CD4-positive, alpha-beta T cell treated with Interleukin-15 for 4 hours (primary cell): ENCODE data around the gene MAP4.

ENCODE experiments used
- DNase-seq: peaks from one replicate; pipeline ENCODE4 v3.0.0-alpha.2; 2020; ENCODE audit warnings: low spot score

The MAP4 gene

DNA sequence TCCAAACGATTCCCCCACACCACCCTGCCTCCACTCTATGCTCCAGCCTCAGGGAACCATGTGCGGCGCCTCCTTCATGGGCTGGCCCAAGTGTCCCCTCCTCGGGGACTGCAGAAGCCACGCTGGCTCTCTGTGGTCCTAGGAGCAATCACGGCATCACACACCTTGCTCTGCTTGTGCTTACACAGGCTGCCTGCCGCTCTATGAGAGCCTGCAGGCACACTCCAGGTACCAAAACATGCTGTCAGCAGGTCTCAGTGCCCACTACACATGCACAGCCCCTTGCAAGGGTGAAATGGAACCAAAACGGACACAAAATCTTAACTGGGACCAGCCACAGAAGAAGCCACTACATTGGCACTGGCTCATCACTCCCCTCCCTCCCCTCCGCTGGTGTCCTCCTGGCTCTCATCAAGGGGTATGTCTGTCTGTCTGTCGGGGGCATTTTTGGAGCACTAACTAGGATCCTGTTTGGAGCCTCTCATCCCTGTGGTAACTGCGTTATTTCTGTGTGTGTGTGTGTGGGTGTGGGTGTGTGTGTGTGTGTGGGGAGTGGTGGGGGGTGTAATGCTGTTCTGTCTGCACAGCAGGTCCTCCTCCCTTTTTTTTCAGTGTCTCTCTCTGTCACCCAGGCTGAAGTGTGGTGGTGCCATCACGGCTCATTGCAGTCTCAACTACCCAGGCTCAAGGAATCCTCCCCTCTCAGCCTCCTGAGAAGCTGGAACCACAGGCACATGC, 152.7 kb downstream of the MAP4 start:
- DNase-seq = no peak

DNA sequence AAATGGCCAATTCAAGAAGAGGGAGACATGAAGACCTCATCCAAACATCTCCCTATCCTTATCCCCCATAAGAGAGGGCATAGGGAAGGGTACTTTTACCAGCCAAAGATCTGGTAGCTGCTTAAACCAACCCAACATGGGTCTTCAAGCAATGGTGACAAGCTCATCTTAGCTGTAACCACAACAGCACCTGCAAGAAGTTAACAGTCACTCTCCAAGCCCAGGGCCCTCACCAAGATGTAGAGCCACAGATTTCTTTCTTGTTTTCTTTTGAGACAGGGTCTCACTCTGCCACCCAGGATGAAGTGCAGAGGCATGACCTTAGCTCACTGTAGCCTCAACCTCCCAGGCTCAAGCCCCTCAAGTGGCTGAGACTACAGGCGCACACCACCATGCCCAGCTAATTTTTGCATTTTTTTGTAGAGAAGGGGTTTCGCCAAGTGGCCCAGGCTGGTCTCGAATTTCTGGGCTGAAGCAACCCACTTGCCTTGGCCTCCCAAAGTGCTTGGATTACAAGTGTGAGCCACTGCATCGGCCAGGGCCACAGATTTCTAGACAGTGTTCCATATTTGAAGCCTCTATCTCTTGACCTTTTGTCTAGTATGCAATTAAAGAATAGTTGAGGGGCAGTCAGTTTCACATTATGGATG, 156.1 kb downstream of the MAP4 start:
- no peak for DNase-seq

DNA sequence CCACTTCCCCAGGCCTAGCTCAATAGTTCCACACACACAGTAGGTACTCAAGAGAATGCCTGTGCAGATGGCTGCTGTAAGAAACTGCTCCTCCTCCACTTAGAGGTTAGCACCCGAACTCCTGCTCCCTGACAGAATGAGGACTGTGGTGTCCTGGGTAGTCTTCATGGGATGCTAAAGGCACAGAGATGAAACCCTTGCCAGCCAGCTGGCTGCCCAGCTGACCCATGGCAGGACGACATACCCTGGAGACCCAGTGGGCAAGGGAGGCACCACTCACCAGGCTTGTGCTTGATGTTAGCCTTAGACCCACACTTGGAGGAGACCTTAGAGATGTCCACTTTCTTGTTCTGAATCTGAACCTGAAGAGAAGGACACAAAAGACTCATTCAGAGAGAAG, 159.1 kb downstream of the MAP4 start:
- no peak for DNase-seq

DNA sequence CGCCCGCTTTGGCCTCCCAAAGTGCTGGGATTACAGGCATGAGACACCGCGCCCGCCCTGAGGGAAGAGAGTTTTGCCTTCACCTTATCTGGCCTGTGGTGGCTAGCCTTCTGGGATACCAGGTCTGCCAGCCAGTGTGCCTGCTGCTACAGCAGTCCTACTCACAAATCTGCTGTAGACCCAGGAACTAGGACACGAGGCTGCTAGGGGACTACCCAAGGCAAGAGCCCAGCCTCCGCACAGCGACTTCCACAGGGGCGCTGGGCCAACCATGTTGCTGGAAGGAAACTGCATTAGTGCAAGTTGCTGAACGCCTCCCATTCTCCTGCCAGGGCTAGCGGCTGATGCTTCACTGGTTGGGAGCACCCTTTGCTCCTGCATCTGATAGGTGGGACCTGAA, 159.5 kb downstream of the MAP4 start:
- DNase-seq = no peak

DNA sequence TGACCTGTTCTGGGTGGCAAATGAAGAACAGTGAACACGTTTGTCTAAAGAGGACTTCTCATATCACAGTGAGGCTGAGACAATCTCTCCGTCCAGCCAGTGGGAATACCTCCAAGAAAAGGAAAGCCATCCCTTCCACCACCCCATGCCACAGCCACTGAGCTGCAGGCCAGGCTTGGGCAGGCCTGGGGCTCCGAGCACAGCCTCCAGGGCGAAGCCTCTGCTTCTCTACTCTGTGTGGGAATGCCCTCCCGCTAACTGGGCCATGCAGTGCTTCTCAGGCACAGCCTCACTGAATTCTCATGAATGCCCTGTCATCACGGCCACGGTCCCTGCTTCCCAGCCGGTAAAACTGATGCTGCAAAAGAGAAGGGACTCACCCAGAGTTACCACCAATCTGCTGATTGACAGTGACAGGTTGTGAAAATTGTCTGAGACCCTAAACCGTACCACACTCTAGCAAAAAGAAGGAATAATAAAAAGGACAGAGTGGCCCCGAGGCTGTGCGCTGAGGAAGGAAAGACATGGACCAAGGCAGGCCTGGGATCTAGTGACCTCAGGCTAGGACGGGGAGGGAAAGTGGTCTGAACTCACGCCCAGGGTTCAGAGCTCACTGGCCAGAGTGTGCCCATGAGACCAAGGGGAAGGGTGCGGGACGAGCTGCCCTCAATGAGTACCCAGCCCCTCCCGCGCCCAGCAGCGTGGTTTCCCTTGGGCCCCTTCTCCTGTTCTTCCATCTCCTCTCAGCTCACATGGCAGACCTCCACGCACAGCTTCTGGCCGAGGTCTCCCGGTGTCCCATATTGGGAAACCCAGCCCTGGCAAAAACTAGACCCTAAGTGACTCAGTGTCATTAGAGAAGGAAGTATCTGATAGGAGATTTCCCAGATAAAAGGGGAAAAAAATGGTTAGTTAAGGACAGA, 160.5 kb downstream of the MAP4 start:
- no peak for DNase-seq

DNA sequence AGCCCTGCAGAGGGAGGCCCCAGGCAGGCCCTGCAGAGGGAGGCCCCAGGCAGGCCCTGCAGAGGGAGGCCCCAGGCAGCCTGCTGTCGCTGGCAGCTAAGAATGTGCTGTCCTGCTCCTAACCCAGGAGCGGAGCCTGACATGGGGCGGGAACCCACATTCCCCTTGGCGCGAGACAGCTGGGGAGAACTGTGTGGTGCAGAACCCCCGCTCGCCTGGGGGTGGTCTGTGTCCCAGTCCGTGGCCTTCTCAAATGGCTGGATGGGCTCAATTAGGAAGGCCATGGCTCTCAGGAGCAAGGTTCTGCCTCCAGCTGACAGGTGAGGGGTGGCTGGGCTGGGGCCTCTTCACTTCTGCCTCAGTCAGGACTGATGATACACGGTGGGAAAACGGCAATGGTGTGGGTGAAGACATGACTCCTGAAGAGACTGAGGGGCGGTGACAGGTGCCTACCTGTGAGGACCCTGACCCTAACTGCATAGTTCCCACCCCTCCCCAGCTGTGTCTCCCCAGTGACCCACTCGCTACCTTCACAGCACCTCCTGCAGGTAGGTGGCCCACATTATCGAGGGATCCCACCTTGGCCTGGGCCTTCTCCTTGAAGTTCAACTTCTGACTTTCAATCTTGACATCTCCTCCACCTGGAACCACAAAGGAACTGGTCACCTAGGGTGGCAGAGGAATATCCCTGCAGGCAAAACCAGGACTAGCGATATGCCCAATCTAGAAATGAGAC, 161.3 kb downstream of the MAP4 start:
- DNase-seq = no peak

DNA sequence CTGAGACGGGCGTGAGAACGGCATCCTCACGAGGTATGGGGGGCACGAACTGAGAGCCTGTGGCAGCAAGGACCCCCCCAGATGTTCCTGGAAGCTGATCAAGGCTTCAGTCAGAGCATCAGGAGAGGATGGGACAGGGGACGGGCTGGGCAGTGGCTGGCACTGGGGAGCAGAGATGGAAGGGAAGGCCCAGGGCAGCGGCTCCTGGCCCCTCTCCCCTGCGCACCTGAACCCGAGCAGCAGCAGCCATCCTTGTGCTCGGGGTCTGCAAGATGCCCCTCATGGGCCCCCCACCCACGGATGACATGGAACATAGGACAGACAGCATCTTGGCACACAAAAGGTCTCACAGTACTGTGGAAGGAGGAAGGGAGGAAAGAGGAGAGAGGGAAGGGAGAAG, 161.9 kb downstream of the MAP4 start:
- no peak for DNase-seq

DNA sequence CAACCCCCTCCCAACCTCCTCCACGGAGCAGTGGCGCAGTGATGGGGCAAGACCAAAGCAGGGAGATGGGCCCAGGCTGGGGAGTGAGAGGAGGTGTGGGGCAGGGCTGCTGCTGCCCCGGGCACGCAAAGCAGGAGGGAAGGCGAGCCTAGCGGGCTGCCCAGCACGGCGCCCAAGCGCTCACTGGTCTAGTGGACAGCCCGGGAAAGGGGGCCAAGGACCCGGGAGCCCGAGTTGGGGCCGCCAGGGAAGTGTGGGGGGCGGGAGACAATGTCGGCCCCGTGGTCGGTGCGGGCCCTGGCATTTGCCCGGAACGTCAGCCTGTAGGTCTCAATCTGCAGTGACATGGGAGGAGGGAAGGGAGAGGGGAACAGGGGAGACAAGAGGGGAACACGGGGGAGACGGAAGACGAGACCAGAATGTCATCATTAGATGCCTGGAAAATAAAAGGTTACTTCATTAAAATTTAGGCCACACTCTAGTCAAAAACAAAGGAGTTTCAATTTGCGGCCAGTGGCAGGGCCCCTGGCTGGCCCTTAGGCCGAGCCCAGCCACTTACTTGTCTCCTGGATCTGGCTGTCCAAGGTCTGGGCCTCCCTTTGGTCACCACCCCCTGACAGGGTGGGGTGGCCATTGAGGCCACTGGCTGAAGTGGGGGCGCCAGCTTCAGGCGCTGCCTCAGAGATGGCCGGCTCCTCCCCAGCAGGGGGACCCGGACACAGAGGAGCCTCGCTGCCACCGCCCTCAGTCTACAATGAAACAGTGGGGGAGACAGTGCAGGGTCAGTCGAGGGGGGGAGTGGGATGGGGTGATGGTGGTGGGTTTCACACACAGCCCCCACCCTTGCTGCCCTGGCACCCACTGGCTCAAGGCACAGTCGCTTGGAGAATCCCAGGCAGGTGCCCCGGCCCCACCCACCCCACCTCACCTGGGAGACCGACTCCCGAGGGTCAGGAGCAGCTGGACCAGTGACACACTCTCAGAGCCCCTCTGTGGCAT, 163.3 kb downstream of the MAP4 start:
- DNase-seq = no peak

DNA sequence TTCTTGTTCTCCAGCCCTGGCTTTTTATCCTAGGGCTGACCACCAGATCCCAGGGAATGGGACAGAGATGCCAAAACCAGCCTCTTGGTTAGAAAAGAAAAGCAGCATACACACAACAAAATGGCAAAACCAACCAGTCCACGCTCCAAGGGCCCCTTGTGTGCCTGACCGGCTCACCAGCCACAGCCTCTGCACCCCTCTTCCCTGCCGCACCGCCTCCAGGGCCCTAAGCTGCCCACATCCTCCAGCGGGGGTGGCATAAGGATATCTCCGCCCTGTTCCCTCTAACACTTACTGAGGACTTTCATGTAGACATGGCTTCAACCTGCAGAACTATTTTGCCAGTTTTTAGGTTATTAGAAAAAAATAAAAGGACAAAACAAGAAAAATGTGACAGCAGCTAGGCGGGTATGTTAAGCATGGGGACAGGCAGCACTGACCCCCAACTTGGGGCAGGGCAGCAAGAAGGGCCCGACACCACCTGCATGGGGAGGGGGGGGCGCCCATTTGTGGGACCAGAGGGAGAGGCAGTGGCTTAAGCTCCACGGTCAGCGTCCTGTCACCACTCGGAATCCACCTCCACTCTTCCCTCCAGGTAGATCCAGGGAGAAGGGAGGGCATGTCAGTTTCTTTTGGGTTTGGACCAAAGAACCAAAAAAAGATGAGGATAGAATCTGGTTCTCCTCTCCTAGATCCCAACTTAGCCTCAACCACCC, 164.2 kb downstream of the MAP4 start:
- DNase-seq = no peak

DNA sequence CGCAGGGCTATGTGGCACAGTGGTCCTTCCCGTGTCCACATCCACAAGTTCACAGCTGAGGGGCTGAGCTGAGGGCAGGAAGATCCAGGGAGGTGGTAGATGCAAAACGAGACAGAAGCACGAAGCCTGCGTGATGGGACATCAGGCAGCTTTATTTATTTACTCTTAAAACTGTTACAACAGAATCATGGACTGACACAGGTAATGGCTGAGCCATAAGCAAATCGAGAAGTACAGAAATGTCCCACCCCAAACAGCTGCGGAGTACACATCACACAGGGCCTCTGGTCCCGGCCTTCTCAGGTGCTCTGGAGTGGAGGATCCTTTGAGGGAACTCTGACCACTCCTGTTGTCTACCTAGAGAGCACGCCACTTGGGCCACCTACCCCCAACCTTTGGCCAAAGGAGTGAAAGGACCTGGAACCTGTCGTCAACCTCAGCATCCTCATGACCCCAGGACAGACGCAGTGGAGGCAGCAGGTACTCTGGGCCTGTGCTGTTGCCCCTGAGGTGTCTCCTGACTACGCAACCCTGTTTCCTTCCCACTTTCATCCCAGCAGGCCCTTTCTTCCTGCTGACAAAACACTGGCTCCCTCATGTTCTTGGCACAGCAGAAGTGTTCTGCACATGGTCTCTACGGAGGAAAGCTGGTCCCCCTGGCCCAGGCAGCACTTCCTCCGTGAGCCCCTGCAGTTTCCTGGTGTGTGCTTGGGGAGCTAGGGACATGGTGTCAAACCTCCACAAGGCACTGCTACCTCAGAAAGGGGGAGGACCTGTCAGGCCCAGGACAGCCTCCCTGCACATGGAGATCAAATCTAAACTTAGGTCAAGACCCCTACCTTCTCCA, 165.4 kb downstream of the MAP4 start:
- DNase-seq = no peak

DNA sequence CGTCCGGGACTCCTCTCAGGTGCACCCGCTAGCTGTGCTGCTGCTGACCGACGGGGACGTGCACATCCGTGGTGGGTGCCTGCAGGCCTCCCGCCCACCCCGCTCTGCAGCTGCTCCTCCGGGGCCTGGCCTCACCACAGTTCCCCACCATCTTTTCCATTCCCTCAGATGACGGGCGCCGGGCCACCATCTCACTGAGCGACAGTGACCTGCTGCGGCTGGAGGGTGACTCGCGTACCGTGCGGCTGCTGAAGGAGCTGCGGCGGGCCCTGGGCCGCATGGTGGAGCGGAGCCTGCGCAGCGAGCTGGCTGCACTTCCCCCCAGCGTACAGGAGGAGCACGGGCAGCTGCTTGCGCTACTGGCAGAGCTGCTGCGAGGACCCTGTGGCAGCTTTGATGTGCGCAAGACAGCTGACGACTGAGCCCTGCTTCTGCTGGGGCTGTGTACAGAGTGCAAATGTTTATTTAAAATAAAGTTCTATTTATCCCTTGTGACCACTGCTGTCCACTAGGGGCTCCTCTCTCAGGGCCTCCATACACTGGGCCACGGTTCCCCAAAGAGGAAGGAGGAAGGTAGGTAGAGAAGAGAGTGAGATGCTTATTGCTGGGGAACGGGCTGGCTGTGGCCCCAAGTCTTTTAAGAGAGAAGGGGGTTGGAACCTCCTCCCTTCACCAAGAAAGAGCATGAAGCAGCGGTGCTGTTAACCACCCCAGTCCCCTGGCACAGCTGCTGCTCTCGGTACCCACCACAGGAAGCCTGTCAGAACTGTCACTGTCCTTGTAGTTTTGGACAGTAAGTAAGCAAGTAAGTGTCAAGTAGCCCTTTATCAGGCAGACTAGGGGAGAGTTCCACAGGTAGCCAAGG, 166.3 kb downstream of the MAP4 start:
- no peak for DNase-seq

DNA sequence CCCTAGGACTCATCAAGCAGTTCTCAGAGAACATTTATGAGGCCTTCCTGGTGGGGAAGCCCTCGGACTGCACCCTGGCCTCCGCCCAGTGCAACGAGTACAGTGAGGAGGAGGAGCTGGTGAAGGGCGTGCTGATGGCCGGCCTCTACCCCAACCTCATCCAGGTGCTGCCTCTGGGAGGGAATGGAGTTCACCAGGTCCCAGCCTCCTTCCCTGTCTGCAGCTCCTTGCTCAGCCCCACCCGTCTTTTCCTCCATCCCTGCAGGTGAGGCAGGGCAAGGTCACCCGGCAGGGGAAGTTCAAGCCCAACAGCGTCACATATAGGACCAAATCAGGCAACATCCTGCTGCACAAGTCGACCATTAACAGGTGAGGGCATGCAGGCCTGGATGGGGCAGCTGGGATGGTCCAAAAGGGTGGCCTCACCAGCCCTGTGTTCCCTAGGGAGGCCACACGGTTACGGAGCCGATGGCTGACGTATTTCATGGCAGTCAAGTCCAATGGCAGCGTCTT, 167.0 kb downstream of the MAP4 start:
- DNase-seq = no peak

DNA sequence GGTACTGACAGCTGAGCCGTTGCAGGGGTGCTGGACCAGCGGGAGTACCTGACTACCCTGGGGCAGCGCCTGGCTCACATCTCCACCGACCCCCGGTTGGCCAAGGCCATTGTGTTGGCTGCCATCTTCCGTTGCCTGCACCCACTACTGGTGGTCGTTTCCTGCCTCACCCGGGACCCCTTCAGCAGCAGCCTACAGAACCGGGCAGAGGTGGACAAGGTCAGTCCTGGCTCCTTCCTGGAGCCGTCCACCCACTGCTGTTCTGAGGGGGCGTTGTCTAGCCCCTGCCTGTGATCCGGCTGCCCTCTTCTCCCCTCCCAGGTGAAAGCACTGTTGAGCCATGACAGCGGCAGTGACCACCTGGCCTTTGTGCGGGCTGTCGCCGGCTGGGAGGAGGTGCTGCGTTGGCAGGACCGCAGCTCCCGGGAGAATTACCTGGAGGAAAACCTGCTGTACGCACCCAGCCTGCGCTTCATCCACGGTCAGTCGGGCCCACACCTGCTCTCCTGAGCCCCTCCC, 167.6 kb downstream of the MAP4 start:
- no peak for DNase-seq

DNA sequence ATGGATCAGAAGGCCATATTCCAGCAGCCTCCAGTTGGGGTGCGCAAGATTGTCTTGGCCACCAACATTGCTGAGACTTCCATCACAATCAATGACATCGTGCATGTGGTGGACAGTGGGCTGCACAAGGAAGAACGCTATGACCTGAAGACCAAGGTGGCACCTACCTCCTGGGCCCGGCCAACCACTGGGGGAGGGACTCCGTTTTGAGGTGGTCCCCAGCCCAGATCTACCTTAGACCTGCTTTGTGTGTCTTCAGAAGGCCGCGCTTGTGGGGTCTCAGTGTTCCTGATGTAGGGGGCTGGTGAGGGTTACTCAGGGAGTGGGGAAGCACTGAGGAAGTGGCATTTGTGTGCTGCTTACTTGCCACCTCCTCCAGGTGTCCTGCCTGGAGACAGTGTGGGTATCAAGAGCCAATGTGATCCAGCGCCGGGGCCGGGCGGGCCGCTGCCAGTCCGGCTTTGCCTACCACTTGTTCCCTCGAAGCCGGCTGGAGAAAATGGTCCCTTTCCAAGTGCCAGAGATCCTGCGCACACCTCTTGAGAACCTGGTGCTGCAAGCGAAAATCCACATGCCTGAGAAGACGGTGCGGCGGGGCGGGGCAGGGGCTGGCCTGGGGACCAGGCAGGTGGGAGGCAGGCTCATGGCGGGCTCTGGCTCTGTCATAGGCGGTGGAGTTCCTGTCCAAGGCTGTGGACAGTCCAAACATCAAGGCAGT, 168.3 kb downstream of the MAP4 start:
- no peak for DNase-seq

DNA sequence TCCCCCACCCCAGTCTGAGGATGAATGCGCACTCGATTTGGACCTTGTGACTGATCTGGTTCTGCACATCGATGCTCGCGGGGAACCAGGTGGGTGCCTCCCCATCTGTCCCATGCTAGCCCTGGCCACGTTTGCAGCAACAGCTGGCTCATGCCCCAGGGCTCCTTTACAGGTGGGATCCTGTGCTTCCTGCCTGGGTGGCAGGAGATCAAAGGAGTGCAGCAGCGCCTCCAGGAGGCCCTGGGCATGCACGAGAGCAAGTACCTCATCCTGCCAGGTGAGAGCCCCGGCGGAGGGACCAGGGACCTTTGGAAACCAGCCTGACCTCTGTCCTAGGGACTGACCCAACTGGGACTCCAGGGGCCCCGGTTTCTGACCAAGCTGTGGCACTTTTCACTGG, 169.0 kb downstream of the MAP4 start:
- no peak for DNase-seq

DNA sequence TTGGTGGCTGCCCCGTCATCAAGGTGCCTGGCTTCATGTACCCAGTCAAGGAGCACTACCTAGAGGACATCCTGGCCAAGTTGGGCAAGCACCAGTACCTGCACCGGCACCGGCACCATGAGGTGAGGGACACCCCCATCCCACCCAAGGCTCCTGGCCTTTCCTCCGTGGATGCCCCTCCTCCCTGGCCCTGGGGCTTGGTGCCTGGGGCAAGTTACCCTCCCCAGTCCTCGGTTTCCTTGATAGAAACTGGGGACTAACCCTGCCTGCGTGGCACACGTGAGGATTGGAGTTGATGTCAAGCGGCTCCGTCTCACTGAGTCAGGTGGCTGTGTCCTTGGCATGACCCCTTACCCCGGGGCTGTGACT, 169.4 kb downstream of the MAP4 start:
- no peak for DNase-seq

DNA sequence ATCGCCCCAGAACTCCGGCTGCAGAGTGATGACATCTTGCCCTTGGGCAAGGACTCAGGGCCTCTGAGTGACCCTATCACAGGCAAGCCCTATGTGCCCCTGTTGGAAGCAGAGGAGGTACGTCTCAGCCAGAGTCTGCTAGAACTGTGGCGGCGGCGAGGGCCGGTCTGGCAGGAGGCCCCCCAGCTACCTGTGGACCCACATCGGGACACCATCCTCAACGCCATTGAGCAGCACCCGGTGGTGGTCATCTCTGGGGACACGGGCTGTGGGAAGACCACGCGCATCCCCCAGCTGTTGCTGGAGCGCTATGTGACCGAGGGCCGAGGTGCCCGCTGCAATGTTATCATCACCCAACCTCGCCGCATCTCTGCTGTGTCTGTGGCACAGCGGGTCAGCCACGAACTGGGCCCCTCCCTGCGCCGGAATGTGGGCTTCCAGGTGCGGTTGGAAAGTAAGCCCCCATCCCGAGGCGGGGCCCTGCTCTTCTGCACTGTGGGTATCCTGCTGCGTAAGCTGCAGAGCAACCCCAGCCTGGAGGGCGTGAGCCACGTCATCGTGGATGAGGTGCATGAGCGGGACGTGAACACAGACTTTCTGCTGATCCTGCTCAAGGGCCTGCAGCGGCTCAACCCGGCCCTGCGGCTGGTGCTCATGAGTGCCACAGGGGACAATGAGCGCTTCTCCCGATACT, 169.9 kb downstream of the MAP4 start:
- no peak for DNase-seq
